Activated CD8-positive, alpha-beta T cell treated with anti-CD3 and anti-CD28 coated beads, Interleukin-2, amount 10 ng/mL, durations not matched to agents 7 days and 5 days (primary cell): Measurements from ENCODE around the gene CYP2B6. TPM values are rescaled to one million over a fixed set of nuclear protein-coding genes. Genes with fewer than 3 reads are reported as not detected.
"Not testable (repeated sequence)": the region's sequence is repeated elsewhere in the genome, so short reads cannot be mapped to it uniquely, and the experiment has no call there.

Source experiments
- ATAC-seq: fragments of 150-1000 bp; cut with Tn5 transposase; one replicate; pipeline ENCODE4 v1.10.0; 2021; ENCODE audit warnings: moderate library complexity
- CTCF ChIA-PET: fragments of 350-600 bp; sonication (Branson Sonifier 250); formaldehyde crosslinking; loops from one replicate; lab custom pipeline; 2021; ENCODE audit warnings: antibody characterized with exemption; lab: Charles Lee
- POLR2A ChIA-PET: fragments of 350-600 bp; sonication (Branson Sonifier 250); formaldehyde crosslinking; loops from one replicate; lab custom pipeline; 2021; ENCODE audit warnings: antibody characterized with exemption; lab: Charles Lee
- DNase-seq: peaks from one replicate; pipeline ENCODE4 v3.0.0-alpha.2; 2020
- H3K27ac Mint-ChIP-seq: one replicate; pipeline ENCODE4 v1.8.0; 2021; ENCODE audit warnings: mild to moderate bottlenecking, mixed read lengths
- H3K27me3 Mint-ChIP-seq: one replicate; pipeline ENCODE4 v1.8.0; 2021; ENCODE audit warnings: low read depth, mixed read lengths
- H3K36me3 Mint-ChIP-seq: one replicate; pipeline ENCODE4 v1.8.0; 2021; ENCODE audit warnings: low read depth, mixed read lengths
- H3K4me1 Mint-ChIP-seq: one replicate; pipeline ENCODE4 v1.8.0; 2021; ENCODE audit warnings: low read depth, mixed read lengths
- H3K4me3 Mint-ChIP-seq: one replicate; pipeline ENCODE4 v1.8.0; 2021; ENCODE audit warnings: mild to moderate bottlenecking, mixed read lengths
- H3K9me3 Mint-ChIP-seq: one replicate; pipeline ENCODE4 v1.8.0; 2022; ENCODE audit warnings: mixed read lengths; ENCODE audit not compliant: insufficient read depth
- total RNA-seq, 2 experiments: library from RNA; stranded (reverse); gene quantifications; one replicate each; pipeline ENCODE4 v1.2.3, GENCODE V29; 2021

Gene CYP2B6
- total RNA-seq, 2 experiments from 2014 or later: not detected

DNA sequence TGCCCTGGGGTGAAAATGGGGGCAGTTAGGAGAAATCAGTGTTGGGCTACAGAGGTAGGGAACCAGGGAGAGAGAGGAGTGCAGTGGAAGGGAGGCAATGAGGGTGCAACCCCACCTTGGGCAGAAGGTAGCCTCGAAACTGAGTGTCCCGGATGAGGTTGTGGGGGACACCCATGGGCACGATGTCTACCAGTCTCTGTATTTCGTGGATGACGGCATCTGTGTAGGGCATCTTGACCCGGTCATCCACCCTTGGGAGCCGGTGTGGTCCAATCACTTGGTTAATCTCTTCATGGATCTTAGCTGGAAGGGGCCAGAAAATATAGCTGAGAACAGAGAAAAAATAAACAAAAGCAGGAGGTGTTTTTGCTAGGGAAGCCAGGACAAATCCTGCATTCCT lies 61.1 kb downstream of the CYP2B6 start:
- H3K9me3 Mint-ChIP-seq, H3K27ac Mint-ChIP-seq, H3K4me3 Mint-ChIP-seq, ATAC-seq, CTCF ChIA-PET, H3K36me3 Mint-ChIP-seq, DNase-seq, POLR2A ChIA-PET, H3K4me1 Mint-ChIP-seq: not testable (repeated sequence)
- H3K27me3 Mint-ChIP-seq: peaks cover 13% of the 10 kb centered on the region

DNA sequence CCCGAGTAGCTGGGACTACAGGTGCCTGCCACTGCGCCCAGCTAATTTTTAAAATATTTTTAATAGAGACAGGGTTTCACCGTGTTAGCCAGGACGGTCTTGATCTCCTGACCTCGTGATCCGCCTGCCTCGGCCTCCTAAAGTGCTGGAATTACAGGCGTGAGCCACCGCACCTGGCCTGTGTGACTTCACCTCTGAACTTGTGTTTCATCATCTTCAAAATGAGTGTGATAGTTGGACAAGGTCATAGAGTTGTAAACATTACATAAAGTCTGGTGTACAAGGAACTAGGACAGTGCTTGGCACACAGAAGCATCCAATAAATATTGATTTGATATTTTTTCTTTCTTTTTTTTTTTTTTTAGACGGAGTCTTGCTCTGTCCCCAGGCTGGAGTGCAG lies 62.2 kb downstream of the CYP2B6 start:
- CTCF ChIA-PET, H3K27ac Mint-ChIP-seq, POLR2A ChIA-PET, H3K4me1 Mint-ChIP-seq, H3K36me3 Mint-ChIP-seq, DNase-seq, ATAC-seq, H3K4me3 Mint-ChIP-seq, H3K9me3 Mint-ChIP-seq: not testable (repeated sequence)
- H3K27me3 Mint-ChIP-seq: peaks cover 16% of the 10 kb centered on the region

DNA sequence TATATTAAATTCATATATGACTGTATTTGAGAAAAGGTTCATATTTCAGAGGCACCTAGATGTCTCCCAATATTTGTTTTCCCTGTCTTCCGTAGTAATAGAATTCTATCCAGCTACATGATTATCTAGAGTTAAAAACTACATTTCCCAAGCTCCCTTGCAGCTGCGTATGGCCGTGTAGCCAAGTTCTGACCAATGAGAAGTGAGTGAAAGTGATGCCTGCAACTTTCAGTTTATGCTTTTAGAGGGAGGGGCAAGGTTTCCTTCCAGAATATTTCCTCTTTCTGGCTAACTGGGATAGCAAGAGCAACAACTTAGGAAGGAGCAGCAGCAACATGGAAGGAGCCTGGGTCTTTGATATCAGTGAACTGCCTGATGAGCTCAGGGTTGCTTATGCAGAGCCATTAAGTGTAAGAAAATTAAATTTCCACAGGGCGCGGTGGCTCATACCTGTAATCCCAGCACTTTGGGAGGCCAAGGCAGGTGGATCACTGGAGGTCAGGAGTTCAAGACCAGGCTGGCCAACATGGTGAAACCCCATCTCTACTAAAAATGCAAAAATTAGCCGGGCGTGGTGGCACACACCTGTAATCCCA lies 74.0 kb downstream of the CYP2B6 start:
- Mint-ChIP-seq H3K27me3 (peaks cover 22% of the 10 kb centered on the region), H3K4me1 (peaks cover 4% of the 10 kb centered on the region), H3K9me3 (no peaks in the 10 kb centered on the region), H3K4me3 (no peak overlapping the region), H3K27ac (no peak overlapping the region), H3K36me3 (no peaks in the 10 kb centered on the region)
- ATAC-seq (no peak), DNase-seq (no peak)
- ChIA-PET POLR2A (no interaction called here), CTCF (no interaction called here)

Other genes with a start within 250 kb of the CYP2B6 start
- gene ACTMAP, start 240.8 kb upstream of the CYP2B6 start, total RNA-seq: 10 to 100 TPM; 15.2 to 17.1 TPM
- gene SNRPA, start 240.1 kb upstream of the CYP2B6 start, total RNA-seq: 100 to 1,000 TPM; 175 to 183 TPM
- not detected for gene MIA, start 215.8 kb upstream of the CYP2B6 start, total RNA-seq
- 10 to 100 TPM; 50.2 to 53.1 TPM for gene RAB4B, start 213.0 kb upstream of the CYP2B6 start, total RNA-seq
- 100 to 1,000 TPM; 121 to 126 TPM for gene EGLN2, start 192.1 kb upstream of the CYP2B6 start, total RNA-seq
- gene CYP2A6, start 140.8 kb upstream of the CYP2B6 start, total RNA-seq: not detected
- not detected for gene CYP2A7, start 109.1 kb upstream of the CYP2B6 start, total RNA-seq
- not detected for gene CYP2A13, start 97.2 kb downstream of the CYP2B6 start, total RNA-seq
- gene CYP2F1, start 123.2 kb downstream of the CYP2B6 start, total RNA-seq: not detected
- under 1 TPM; 0.83 to 0.95 TPM for gene CYP2S1, start 201.9 kb downstream of the CYP2B6 start, total RNA-seq
- gene AXL, start 227.9 kb downstream of the CYP2B6 start, total RNA-seq: not detected